HG02840 (cell line): ENCODE data around the gene PIK3R6.

Experiments
- ATAC-seq: cut with Tn5 transposase; IDR thresholded peaks from one replicate; pipeline ENCODE4 v1.9.1; 2021; ENCODE audit warnings: mild to moderate bottlenecking, moderate library complexity, moderate number of reproducible peaks; ENCODE audit not compliant: unreplicated experiment, low FRiP score

Gene PIK3R6

DNA sequence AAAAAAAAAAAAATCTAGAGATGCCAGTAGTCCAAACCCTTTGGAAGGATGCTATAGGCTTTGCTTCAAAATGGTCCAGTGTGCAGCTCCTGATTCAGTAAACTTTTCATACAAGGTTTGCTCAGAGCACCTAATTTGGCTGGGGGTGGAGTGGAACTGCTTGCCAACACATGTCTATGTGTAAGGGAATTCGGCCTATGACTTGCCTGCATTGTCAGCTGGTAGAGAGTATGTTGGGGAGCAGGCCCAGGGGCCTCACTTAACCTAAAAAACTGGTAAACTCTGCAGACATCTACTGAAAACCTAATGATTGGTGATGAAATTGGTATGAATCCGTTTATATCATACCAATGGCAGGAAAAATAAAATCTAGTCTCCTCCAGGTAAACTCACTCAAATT lies 66.8 kb downstream of the PIK3R6 start:
- no peak for ATAC-seq

DNA sequence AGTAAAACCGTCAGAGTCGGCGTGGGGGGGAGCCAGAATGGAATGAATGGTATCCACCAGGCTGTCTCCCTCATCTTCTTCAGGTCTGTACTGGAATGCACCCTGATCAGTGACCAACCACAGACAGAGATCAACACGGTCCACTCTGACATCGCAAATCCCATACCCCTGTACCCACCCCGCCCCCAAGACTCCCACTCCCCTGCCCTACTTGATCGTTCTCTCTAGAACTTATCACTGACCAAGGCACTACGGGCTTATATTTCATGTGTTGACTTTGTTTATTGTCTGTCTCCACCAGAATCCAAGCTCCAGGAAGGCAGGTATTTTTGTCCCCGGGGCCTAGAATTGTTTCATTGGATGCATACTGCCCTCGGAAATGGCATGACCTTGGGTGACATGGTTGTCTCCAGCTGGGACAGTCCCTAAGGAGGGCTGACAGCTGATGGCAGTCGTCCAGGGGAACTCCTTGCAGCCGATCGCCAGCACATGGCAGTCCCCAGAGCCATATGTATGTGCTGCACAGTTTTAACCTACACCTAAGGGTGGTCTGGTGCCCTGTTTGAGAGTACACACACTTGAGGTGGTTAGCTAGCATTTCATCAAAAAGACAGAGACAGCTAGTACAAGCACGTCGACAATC lies 67.8 kb downstream of the PIK3R6 start:
- ATAC-seq, result no peak

DNA sequence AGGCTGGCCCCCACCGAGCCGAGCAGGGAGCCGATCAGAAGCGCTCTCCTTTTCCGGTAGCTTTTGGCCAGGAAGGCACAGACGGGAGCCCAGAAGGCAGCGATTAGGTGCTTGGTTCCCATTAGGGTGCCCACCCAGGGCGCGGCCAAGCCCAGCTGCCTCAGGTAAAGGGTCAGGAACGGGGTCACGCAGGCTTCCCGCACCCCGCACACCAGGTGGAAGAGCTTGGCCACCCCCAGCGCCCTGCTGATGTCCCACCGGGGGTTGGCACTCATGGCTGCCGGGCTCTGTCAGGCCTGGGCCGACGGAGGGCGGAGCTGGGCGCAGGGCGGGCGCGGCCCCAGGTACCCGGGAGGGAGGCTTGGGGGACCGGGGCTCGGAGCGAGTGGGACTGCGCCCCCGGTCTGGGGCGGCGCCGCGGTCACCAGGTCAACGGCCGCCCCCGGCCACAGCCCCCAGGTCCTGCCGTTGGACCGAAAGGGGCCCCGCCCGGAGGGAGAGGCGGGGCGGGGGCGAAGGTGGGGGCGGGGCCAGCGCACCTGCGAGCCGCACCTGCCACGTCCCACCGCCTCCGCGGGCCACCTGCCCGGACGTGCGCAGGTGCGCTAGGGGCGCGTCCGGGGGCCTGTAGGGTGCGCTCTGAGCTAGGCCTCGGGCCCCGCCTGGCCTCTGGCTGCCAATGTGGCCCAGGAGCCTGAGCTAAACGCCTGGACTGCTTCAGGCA lies 68.5 kb downstream of the PIK3R6 start, which contains the start of gene MFSD6L:
MFSD6L (minus strand) TSS at position 520 of the 724 bp plus-strand sequence; CDS start at position 275, 245 bp downstream.
- ATAC-seq, result no peak

DNA sequence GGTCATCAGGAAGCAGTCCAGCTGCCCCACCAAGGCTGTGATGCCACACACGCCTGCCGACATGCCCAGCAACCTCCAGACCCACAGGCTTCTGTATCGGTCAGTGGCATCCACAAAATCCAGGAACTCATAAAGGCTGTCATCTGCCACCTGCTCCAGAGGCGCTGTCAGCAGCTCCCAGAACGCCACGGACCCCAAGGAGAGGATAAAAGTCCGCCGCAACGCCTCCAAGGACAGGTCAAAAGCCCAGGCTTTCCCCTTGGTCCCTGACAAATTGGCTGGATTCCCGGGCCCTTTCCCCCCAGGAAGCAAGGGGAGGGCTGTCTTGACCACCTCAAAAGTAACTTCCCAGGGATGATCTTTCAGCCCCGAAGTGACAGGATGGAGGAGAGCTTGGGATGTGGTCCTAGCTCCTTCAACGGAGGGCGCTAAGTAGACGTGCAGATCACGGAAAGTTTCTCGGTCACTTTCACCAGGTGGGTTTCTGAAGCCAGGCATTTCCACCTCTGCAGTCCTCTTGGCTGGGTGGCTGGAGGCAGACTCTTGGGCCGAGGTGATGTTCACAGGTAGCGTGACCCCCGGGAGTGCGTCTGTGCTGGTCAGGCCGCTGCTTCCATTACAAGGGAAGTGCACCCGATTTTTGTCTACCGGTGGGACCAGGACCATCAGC lies 69.2 kb downstream of the PIK3R6 start:
- ATAC-seq, result no peak

DNA sequence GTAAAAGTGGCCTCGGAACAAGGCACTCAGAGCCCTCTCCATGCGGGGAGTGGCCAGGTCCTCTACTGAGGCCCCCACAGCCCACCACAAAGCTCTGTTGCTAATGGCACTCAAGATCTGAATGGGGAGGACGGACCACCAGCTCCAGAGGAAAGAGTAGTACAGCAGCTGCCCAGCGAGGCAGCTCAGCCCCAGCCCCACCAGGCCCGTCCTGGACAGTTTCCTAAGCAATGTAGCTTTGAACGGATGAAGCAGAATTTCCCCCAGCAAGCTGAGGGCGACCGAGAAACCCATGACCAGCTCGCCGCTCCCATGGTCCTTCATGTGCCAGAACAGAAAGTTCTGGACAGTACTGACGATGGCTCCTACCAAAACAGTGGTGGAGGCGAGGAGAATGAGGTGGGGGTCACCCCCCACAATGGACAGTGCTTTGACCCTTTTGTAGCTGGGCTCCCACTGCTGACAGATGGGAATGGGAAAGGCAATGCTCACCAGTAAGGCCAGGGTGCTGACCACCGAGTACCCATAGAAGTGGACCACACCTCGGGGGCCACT lies 69.8 kb downstream of the PIK3R6 start:
- ATAC-seq, result no peak

DNA sequence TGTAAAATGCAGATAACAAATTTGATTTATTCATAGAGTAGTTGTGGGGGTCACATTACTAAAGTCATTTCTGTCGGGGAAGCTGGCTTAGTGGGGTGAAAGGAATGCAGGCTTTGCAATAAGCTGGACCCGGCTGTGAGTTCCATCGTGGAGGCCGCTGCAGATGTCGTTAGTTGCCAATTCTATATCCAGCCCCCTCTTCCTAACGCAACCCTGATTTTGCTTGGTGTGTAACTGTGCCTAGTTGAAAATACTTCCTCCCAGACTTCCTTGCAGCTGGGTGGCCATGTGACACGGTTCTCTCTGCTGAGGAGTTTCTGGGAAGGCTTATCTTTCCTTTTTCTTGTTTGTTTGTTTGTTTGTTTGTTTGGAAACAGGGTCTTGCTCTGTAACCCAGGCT lies 72.8 kb downstream of the PIK3R6 start:
- ATAC-seq, result no peak

DNA sequence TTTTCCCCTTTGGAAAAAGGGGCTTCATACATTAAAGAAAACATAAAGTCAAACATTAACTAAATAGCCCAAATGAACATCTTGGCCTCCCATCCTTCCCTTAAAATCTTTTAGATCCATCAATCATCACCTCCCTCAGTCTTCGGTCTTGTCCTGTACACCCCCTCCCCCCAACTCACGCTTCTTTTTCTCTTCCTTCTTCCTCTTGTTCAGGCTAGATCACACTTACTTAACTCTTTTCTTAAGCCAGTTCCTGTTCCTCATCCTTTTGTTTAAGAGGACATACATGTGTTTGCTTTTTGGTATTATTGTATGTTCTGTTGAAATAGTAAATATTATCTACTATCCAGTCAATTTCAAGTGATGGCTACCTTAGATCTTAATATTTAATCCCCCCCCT lies 73.8 kb downstream of the PIK3R6 start:
- no peak for ATAC-seq

DNA sequence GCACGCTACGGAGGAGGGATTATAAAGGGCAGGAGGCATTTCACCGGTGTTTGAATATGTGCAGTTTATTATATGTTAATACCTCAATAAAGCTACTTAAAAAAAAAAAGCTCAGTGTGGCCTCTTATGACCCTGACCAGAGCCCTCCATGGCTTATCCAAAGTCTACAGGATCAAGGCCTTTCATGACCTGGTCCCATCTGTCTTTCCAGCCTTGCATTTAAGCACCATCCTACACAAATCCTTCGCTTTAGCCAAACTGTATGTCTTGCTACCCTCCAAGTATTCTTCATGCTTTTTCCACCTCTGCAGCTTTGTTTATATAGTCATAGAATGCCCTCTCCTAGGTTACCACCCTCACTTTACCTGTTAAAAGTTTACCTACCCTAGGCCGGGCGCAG lies 74.8 kb downstream of the PIK3R6 start:
- ATAC-seq, result no peak

DNA sequence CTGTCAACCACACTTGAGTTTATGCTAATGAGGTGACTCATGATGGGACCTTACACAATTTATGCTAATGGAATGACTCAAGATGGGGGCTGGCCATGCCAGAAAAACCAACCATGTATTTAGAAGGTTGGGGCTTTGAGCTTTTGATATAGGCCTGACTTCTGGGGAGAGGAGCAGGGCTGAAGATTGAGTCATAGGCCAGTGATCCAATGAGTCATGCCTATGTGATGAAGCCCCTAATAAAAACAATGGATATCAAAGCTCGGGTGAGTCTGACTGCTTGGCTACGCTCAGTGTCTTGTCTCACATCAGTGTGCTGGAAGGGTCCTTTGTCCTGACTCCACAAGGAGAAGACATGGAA lies 75.6 kb downstream of the PIK3R6 start:
- ATAC-seq, result no peak

DNA sequence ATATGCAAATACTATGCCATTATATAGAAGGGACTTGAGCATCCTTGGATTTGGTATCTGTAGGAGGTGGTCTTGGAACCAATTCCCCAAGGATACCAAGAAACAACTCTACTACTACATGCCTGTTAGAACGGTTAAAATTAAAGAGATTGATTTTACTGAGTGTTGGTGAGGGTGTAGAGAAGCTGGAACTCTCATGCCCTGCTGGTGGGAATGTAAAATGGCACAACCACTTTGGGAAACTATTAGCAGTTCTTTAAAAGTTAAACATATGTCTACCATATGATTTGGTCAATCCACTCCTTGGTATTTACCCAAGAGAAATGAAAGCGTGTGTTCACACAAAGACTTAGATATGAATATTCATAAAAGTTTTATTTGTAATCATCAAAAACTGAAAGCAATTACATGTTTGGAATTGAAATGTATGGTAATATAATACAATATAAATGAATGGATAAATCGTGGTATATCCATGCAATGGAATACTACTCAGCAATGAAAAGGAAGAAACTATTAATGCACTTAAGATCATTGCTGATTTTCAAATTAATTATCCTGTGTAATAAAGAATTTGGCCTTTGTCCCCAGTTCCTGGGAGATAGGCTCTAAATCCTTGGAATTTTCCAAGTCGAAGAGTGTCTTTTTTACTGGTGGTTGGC lies 76.1 kb downstream of the PIK3R6 start:
- no peak for ATAC-seq

DNA sequence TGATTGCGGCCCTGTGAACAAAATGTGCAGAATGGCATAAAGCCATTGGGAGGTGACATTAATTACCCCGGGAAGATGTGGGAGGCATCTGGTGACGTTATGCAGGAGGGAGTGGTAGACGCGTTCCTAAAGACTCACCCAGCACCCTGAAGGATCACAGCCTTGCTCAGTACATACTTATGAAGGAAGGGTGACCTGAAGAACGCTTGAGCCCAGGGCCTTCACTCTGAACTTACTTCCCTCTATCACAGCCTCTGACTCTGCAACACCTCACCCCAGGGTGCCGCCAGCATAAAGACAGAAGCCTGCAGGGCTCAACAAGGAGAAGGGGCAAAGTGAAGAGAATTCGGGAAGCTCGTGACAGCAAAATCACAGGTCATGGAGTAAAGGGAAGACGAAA lies 77.7 kb downstream of the PIK3R6 start:
- no peak for ATAC-seq

DNA sequence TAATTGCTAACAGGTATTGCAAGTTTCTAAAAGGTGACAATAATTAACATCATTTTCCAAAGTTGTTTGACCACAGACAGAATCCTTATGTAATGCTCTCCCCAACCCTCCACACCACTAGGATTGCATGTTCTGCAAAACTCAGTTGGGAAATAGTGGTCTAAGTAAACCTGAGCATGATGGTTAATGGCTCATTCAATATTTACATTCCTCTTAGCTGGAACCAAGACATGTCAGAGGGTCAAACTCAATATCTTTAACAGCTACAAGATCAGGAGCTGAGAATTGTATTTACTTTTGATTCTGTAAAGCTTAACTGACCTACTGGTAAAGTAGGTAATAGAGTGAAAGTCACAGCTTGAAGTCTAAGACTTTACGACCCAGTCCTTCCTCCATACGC lies 78.5 kb downstream of the PIK3R6 start:
- no peak for ATAC-seq

DNA sequence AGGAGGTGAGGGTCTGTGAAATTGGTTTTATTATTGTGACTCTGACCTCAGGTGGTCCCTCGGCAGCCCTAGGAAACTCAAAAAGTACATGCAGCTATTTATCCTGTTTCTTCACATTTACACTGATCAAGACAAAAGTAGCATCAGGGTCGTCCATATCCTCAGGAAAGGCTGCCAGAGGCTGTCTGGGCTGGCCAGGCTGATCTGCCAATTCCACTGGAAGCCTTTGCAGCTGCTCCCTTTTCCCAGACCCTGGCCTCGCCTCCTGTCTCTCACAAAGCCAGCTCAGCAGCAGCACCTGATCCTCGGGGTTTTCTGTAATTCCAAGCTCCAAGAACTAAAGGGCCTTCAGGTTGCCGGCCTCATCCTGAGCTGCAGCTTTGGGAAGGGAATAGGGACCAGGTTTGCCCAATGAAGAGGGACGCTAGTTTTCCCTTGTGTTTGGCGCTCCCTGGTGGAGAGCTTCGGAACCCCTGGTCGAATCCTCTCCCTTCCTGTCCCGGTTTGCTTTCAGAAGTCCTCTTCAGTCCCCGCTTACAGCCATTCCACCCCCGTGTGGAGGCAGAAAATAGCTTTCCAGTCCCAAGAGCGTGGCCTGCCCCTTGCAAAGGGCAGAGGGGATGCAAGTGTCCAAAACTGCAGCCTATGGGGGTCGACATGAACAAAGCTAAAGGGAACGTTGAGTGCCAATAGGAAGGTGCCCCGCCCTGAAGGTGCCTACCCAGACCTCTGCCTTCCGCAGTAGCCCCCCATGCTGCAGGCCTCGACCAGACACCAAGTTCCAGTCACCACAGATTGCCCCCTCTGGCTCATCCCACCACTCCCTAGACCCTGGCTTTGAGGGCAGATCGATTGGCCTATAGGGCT lies 81.7 kb downstream of the PIK3R6 start:
- no peak for ATAC-seq

DNA sequence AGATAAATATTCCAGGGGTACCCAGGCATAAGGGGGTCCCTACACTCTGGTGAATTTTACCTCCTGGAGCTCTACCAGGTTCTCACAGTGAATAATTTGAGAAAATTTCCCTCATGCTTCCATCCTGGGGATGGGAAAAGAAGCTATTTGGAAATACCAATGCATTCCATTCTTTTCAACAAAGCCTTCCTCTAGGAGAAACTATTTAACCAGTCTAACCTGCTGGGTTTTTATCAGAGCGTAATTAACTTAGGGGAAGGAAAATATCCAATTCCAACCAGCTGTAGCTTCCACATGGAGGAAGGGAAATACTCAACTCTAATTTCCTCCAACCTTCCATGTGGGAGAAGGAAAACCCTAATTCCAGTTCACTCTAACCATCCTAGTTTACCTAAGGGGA lies 85.3 kb downstream of the PIK3R6 start:
- no peak for ATAC-seq

DNA sequence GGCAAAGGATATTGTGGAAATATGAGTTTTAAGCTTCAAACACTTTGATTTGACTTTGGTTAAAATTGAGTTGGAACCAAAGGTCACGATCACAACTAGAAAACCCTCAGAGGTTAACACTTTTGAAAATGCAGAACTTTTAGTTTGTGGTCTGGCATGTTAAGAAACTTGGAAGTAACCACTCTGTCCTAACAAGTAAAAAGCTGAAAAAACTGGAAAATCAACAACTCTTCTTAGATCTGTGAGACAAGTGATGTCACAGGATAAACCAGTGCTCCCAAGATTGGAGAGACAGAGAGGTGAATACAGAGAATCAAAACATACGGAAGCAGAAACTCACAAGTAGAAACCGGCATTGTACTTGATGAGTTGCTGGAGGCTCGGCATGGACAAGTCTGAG lies 85.7 kb downstream of the PIK3R6 start:
- no peak for ATAC-seq

DNA sequence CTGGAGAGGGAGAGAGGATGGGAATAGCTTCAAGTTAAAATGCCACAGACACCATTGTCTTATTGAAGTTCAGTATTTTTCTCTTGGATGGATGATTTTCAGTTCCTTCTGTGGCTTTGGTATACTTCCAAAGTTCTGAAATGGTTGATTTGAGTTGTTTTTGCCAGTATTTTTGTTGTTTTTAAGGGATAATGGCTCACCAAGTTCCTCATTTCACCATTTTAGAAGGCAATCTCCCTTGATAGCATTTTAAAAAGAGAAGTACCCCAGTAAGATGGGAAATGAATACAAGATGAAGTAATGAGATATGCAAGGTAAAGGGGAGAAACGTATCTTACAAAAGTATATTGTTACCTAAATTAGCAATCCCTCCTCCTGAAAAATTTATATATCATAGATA lies 90.6 kb downstream of the PIK3R6 start:
- no peak for ATAC-seq

DNA sequence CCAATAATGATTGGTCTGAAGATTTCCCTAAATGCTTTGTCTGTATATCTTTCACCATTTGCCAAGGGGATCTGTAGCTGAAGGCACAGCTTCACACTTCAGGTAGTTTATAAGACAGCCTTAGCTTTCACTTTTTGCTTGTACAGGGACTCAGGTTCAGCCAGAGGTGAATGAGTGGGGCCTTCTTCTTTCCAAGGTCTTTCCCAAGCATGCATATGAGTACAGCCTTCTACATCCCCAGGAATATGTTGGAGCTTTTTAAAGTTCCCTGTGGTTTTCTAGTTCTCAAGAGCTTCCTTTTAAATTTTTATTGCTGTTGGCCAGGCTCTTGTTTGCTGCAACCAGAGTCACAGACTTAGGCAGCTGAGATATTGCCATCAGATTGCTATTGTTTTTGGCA lies 91.2 kb downstream of the PIK3R6 start:
- no peak for ATAC-seq

DNA sequence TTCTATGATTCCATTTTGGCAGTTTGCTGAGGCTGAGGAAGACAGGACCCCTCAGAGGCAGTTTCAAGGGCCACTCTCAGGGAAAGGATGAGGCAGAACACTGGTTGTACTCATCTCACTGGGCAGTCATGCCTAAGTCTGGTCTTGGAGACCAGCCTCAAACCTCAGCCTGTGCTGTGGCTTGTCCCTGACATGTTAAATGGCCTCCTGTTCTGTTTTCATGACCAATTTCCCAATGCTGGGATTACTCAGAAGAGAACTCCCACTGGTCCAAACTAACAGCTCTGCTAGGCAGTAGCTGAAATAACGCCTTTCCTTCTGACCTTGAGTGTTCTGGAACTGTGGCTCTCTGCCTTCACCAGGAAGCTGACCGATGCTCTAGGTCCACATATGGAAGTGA lies 100.7 kb downstream of the PIK3R6 start:
- ATAC-seq, result no peak

DNA sequence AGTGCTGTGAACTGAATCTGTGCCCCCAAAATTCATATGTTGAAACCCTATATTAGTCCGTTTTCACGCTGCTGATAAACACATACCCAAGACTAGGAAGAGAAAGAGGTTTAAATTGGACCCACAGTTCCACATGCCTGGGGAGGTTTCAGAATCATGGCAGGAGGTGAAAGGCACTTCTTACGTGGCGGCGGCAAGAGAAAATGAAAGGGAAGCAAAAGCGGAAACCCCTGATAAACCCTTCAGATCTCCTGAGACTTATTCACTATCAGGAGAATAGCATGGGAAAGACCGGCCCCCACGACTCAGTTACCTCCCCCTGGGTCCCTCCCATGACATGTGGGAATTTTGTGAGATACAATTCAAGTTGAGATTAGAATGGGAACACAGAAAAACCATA lies 105.5 kb downstream of the PIK3R6 start:
- ATAC-seq, result no peak

DNA sequence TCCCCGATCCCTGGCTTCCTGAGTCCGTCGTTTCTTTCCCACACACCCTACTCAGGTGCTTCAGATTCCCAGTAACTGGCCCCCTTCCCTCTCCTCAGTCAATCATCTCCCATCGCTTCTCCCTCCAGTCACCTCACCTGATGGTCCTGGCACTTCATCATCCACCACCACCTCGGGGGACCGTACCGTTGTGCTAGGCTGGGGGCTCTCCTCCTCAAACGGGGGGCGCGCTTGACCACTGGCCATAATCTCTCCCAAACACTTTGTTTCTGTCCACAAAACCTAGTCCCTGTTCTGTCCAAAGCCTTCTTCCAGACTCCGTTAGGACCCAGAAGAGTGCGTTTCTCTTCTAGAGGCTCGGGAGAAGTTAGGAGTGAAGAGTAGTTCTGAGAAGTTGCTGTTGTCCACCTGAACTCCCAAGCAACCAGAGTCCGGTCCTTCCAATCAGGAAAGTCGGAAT lies 109.3 kb downstream of the PIK3R6 start, which contains the start of gene SPDYE4:
SPDYE4 (minus strand) TSS at position 410 of the 460 bp plus-strand sequence; CDS start at position 246, 164 bp downstream.
- no peak for ATAC-seq
